Stimulated activated CD8-positive, alpha-beta memory T cell treated with anti-CD3 and anti-CD28 coated beads, Interleukin-4, amount 100 ng/mL, for 1 hour (primary cell): Measurements from ENCODE around the gene PSD.

Experiments used
- DNase-seq, 2 donors: peaks; one replicate each; pipeline ENCODE4 v3.0.0-alpha.2; 2020; ENCODE audit warnings: low read depth in 2 of 2, low spot score in 1 of 2

PSD gene

DNA sequence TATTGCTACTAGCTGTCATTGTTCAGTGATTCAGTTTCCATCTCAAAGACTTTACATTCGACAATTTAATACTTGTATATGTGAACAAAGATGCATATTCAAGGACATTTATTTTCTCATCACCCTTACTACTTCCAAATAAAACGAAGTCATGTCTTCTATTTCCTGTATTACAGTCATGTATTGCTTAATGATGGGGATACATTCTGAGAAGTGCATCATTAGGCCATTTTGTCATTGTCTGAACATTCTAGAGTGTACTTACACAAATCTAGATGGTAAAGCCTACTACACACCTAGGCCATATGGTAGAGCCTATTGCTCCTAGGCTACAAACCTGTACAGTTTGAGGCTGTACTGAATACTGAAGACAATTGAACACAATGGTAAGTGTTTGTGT is 26.3 kb upstream of the PSD start:
- DNase-seq: no peak

DNA sequence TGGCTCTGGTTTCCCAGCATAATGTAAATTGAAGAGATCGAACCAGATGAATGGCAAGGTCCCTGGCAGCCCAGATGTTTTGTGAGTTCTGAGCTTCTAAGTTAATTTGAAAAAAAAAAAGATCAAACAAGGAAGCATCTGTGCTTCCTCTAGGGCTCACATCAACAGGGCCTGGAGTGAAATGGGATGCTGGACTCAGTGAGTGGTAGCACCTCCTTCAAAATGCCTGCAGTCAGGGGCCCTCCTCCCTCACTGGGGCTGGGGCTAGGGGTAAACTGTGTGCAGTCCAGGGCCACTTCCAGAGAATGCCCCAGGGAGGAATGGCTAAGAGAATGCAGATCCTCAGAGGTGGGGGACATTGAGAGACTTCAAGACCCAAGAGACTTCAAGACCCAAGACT is 19.8 kb upstream of the PSD start:
- no peak for DNase-seq

- no peak for DNase-seq
Observed at GRCh38 chr10:102437515-102437914, 18.9 kb upstream of the PSD start.

DNA sequence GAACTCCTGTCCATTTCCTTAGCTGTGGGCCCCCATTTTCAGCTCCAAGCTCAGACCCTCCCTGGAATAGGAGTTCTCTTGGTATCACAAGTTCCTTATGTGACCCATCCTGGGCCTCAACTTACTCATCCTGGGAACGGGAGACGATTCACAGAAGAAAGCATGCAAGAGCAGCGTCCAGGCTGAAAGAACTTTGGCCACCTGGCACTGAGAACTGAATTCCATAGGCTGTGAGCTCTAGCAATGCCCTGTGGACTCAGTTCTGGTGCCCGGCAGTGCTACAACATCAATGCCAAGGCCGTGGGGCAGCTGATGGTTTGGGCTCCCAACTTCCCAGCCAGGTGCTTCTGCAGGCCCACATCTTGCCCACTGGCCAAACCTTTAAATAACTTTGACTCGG is 17.7 kb upstream of the PSD start:
- no peak for DNase-seq

GRCh38 chr10:102435529-102436233 is 17.1 kb upstream of the PSD start:
- DNase-seq: no peak

DNA sequence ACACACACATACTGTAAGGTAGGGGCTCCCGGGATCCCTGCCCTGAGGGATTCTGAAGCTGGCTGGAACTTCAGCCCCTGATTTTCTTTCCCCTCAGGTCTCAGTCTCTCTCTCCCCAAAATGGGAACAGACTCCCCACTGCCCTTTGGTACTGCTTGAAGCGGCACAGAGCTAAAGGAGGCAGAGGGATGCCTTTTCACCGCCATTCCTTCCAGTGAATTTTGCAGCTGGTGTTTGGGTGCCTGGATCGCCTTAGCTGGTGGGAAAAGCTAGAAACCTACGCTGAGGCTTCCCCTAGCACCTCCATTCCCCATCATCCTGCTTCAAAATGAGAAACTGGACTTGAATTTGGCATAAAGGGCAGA is 16.5 kb upstream of the PSD start:
- no peak for DNase-seq

DNA sequence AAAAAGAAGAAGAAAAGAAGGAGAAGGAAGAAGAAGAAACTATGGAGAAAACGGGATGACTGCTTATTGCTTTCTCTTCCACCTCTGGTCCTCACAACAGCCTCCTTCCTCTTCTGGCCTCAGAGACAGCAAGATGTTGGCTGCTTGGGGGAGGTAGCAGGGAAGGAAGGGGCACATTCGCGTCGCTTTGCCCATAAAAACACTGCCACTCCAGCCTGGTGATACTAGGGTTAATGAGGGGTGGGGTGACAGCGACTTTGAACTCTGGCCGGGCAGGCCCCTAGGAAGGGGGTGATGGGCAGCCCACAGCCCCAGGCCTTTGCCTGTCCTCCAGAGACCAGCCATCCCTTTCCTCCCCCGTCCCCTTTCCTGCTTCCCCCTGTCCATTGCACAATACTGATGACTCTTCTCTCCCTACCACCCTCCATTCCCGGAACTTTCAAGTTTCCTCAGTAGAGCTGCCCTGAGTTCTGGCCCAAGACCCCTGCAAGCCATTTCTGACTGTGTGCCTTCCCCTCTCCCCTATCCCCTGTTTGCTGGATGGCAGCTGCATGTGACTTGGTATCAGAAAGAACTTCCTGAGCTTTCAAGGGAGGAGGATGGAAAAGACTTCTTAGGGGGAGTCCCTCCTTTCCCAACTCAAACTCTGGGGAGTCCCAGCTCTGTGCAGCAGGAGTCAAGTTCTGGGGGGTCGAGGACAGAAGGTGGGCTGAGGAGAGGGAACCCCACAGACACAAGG is 16.0 kb upstream of the PSD start:
- no peak for DNase-seq

DNA sequence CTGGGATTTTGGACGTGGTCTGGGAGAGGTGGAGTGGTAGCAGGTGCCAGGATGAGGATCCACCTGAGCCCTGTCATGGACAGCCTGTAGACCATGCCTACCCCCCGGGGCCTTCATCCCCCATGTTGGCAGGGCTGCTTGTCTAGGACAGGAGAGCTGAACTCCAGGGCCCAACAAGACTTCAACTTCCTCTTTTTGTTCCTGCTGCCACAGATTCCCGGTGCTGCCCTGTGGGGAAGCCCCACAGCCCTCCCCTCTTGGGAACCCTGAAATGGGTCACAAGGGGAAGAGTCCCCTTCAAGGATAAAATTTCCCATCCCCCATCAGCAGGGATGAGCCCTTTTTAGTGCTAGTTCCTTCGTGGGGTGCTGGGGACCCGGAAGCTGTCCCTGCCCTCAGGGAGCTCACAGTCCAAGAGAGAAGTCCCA is 15.0 kb upstream of the PSD start:
- DNase-seq: no peak

- peak; percentile 88 to 91 for DNase-seq
Observed at GRCh38 chr10:102432162-102432950, 13.8 kb upstream of the PSD start, which contains the start of gene CUEDC2. Gene CUEDC2, minus strand, starts transcription at chr10:102432574. Its CDS starts 7,386 bp downstream, at chr10:102425188.

- DNase-seq: no peak
Observed at GRCh38 chr10:102431452-102432124, 13.0 kb upstream of the PSD start.

- no peak for DNase-seq
Observed at GRCh38 chr10:102429468-102429867, 10.9 kb upstream of the PSD start.

DNA sequence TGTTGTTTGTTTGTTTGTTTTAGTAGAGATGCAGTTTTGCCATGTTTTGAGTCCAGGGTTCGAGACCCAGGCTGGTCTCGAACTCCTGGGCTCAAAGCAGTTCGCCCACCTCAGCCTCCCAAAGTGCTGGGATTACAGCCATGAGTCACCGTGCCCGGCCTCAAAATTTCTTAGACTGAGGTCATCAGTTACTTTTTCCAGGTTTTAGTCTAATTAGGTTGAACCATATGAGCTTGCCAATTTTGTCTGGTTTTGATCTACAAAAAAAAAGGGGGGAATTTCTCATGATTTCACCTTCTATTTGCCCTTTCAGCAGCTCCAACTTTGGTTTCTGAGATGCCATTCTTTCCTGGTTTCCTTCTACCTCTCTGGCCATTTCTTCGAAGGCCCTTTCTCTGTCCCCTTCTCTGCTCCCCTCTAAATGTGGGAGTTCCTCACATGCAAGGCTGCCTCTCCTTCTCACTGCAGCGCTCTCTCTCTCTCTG is 8.3 kb upstream of the PSD start:
- no peak for DNase-seq

DNA sequence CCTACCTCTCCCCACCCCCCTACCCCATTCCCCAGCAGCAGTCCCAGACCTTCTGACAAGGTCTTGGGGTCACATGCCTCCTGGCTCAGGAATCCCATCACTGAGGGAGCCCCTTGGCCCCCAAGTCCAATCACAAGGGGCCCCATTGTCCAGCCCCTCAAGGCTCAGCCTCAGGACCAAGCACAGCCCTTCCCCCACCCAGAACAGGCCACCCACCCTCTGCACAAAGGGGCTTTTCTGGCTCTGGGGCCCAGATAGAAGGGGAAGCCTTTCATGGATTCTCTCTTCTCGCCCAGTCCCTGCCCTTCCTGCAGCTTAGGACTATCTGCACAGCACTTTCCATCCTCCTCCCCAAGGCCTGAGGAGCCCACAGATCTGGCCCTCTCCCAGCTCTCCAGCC is 6.9 kb upstream of the PSD start:
- no peak for DNase-seq

DNA sequence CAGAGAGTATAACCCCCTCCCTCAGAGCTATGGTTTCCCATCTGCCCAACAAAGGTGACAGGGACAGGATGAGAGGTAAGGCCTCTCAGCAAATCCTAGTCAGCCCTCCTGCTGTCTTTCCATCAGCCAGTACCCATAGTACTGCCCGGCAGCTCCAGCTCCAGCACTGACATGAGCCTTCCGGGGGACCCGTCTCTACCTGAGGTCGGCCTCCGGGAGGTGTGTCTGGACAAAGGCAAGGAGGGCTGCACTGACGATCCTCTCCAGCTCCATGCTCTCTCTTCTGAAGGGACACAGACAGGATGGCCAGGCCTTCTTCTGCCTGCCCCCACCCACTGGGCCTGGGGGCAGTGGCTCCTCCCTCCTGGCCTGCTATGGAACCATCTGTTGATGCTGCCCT is 6.3 kb upstream of the PSD start:
- DNase-seq: no peak

DNA sequence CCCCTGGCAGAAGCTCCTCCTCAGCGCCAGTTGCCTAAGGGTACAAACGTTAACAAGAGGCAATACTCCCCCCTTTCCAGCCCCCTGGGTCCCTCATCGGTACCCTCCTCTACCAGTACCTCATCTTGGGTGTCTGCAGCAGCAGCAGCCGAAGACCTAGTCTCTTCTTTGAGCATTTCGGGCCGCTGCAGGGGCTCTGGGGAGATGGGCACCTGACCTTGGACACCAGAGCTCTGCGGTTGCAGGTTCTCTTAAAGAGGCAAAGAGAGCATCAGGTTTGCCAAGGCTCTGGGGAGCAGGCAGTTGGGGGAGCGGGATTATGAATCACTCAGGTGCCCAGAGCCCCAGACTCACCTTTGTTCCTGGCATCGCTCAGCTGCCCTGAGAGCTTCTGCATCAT is 5.6 kb upstream of the PSD start:
- DNase-seq: no peak

GRCh38 chr10:102423372-102423968 is 4.9 kb upstream of the PSD start:
- no peak for DNase-seq

DNA sequence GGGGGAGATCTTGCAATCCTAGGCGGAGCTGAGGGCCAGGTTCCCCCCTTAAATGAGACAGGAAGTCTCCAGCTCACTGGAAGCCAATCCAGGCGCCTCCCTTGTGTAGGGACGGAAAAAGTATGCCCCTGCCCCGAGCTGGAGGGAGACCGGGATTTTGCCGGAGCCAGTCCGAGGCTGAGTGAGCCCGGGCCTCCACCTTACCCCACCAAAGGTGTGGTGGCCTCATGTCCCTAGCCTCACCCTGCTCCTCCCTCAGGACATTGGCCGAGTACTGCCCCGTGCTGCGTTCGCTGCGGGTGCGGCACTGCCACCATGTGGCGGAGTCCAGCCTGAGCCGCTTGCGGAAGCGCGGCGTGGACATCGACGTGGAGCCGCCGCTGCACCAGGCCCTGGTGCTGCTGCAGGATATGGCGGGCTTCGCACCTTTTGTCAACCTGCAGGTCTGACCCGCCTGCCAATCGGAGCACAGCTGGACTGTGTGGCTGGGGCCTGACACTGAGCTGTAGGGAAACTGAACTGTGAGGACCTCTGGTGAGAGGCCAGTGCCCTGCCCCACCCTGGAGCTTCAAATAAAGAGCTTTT is 4.1 kb upstream of the PSD start:
- DNase-seq: no peak

DNA sequence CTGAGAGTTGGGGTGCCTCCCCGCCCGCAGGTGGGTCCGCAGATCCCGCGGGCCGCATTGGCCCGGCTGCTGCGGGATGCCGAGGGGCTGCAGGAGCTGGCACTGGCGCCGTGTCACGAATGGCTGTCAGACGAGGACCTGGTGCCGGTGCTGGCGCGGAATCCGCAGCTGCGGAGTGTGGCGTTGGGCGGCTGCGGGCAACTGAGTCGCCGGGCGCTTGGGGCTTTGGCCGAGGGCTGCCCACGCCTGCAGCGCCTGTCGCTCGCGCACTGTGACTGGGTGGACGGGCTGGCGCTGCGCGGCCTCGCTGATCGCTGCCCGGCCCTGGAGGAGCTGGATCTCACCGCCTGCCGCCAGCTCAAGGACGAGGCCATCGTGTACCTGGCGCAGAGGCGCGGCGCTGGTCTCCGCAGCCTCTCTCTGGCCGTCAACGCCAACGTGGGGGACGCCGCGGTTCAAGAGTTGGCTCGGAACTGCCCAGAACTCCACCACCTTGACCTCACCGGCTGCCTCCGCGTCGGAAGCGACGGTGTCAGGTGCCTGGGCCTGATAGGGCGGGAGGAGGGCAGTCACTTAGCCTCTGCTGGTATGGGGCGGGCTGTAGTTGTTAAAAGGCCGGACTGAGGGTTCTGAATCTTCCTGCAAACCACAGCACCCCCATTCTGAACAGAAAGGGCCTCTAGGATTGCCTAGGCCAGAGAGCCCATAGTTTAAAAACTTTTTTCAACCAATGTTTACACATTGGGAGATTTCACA is 3.4 kb upstream of the PSD start:
- DNase-seq: no peak

DNA sequence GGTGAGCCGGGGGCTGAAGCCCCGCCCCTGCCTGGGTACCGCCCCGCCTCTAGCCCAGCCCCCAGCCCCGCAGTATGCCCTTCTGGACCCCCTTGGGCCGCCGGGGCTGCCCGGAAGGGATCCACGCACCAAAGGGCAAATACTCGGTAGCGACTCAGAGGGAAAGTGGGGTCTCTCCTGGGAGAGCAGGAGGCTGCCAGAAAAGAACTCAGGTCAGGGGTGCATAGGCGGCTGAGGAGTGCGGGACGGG is 2.8 kb upstream of the PSD start:
- no peak for DNase-seq
